GM23338 (cell line): ENCODE measurements around the gene SMYD5. TPM values are rescaled to one million over a fixed set of nuclear protein-coding genes. Genes with fewer than 3 reads are reported as not detected.

Experiments
- ATAC-seq: fragments of 200-7000 bp; cut with Tn5 transposase; 3 replicates; pipeline ENCODE4 v1.9.1; 2020
- DNase-seq: peaks from one replicate; pipeline ENCODE4 v3.0.0-alpha.2; 2015; ENCODE audit warnings: low spot score
- H2AFZ ChIP-seq: fragments of 200-600 bp; sonication (generic); 2 replicates; pipeline ENCODE4 v1.8.0; 2016; ENCODE audit warnings: antibody characterized with exemption, mild to moderate bottlenecking, moderate library complexity
- H3F3A ChIP-seq: fragments of 200-600 bp; sonication (generic); replicated peaks from 2 replicates; pipeline ENCODE4 v1.8.0; 2017; ENCODE audit warnings: antibody characterized with exemption, mixed run types, low read depth
- H3K27ac ChIP-seq: fragments of 200-600 bp; sonication (generic); 2 replicates; pipeline ENCODE4 v1.6.1; 2016; ENCODE audit warnings: low read depth
- H3K27me3 ChIP-seq: fragments of 200-600 bp; sonication (generic); 2 replicates; pipeline ENCODE4 v1.8.0; 2016; ENCODE audit warnings: mild to moderate bottlenecking, mixed run types, moderate library complexity; ENCODE audit not compliant: insufficient read depth
- H3K36me3 ChIP-seq: fragments of 200-600 bp; sonication (generic); 2 replicates; pipeline ENCODE4 v1.8.0; 2016; ENCODE audit warnings: mild to moderate bottlenecking; ENCODE audit not compliant: insufficient read depth
- H3K4me1 ChIP-seq: fragments of 200-600 bp; sonication (generic); 2 replicates; pipeline ENCODE4 v1.8.0; 2016; ENCODE audit warnings: mild to moderate bottlenecking, moderate library complexity; ENCODE audit not compliant: insufficient read depth
- H3K4me2 ChIP-seq: fragments of 200-600 bp; sonication (generic); 2 replicates; pipeline ENCODE4 v1.7.1; 2017; ENCODE audit warnings: mixed run types
- H3K4me3 ChIP-seq: fragments of 200-600 bp; sonication (generic); 2 replicates; pipeline ENCODE4 v1.6.1; 2016; ENCODE audit warnings: mixed run types
- H3K79me2 ChIP-seq: fragments of 200-600 bp; sonication (generic); replicated peaks from 2 replicates; pipeline ENCODE4 v1.8.0; 2017; ENCODE audit warnings: mild to moderate bottlenecking; ENCODE audit not compliant: insufficient read depth
- H3K9me2 ChIP-seq: fragments of 200-600 bp; sonication (generic); 2 replicates; pipeline ENCODE4 v1.8.0; 2017; ENCODE audit not compliant: insufficient read depth
- H4K20me1 ChIP-seq: fragments of 200-600 bp; sonication (generic); replicated peaks from 2 replicates; pipeline ENCODE4 v1.8.0; 2017; ENCODE audit warnings: mild to moderate bottlenecking; ENCODE audit not compliant: insufficient read depth
- H3K27ac Mint-ChIP-seq: 2 replicates; pipeline ENCODE4 v1.8.0; 2020; ENCODE audit warnings: inconsistent platforms, mild to moderate bottlenecking, moderate library complexity, mixed read lengths
- H3K27me3 Mint-ChIP-seq: 3 replicates; pipeline ENCODE4 v1.8.0; 2022; ENCODE audit warnings: low read depth, mild to moderate bottlenecking, moderate library complexity, mixed read lengths, inconsistent platforms; ENCODE audit not compliant: insufficient read depth, poor library complexity
- H3K36me3 Mint-ChIP-seq: 3 replicates; pipeline ENCODE4 v1.8.0; 2021; ENCODE audit warnings: low read depth, mild to moderate bottlenecking, inconsistent platforms, moderate library complexity, mixed read lengths
- H3K4me1 Mint-ChIP-seq: 3 replicates; pipeline ENCODE4 v1.8.0; 2020; ENCODE audit warnings: mild to moderate bottlenecking, inconsistent platforms, mixed read lengths
- H3K4me3 Mint-ChIP-seq: 3 replicates; pipeline ENCODE4 v1.8.0; 2021; ENCODE audit warnings: moderate library complexity, mild to moderate bottlenecking, inconsistent platforms, mixed read lengths
- H3K9me3 Mint-ChIP-seq: 3 replicates; pipeline ENCODE4 v1.8.0; 2020; ENCODE audit warnings: moderate library complexity, mild to moderate bottlenecking, inconsistent platforms, mixed read lengths
- CREB1 ChIP-seq: fragments of 250-450 bp; sonication (Bioruptor Pico); IDR thresholded peaks from 2 replicates; pipeline ENCODE4 v1.5.0; 2020; ENCODE audit warnings: low read depth, mild to moderate bottlenecking, moderate library complexity
- EZH2 ChIP-seq: fragments of 200-600 bp; sonication (generic); IDR thresholded peaks from one replicate; pipeline ENCODE4 v1.8.0; 2017; ENCODE audit warnings: antibody characterized with exemption, mild to moderate bottlenecking, low read depth; ENCODE audit not compliant: unreplicated experiment
- EZH2phosphoT487 ChIP-seq: fragments of 200-600 bp; sonication (generic); IDR thresholded peaks from one replicate; pipeline ENCODE4 v1.8.1; 2018; ENCODE audit warnings: antibody characterized with exemption; ENCODE audit not compliant: unreplicated experiment
- JUNB ChIP-seq: IDR thresholded peaks from one replicate; pipeline ENCODE4 v1.6.1; 2016; ENCODE audit warnings: antibody characterized with exemption; ENCODE audit not compliant: unreplicated experiment
- NANOG ChIP-seq: IDR thresholded peaks from 2 replicates; pipeline ENCODE4 v1.6.1; 2016; ENCODE audit warnings: antibody characterized with exemption, borderline replicate concordance
- POLR2AphosphoS5 ChIP-seq: IDR thresholded peaks from 2 replicates; pipeline ENCODE4 v1.6.1; 2016; ENCODE audit warnings: antibody characterized with exemption, low read depth
- STAT1 ChIP-seq: IDR thresholded peaks from one replicate; pipeline ENCODE4 v1.6.1; 2016; ENCODE audit warnings: antibody characterized with exemption; ENCODE audit not compliant: unreplicated experiment
- ZNF114 ChIP-seq: fragments of 250-450 bp; sonication (Bioruptor Pico); IDR thresholded peaks from 2 replicates; pipeline ENCODE4 v1.5.0; 2020; ENCODE audit warnings: mild to moderate bottlenecking, moderate library complexity
- ZNF331 ChIP-seq: fragments of 250-450 bp; sonication (Bioruptor Pico); IDR thresholded peaks from 2 replicates; pipeline ENCODE4 v1.5.0; 2020; ENCODE audit warnings: low read depth, mild to moderate bottlenecking, moderate library complexity
- polyA plus RNA-seq: library from polyadenylated mRNA; unstranded; fragments of >200 nt; fragmentation: Nextera tagmentation; extraction: Ambion mirVana; gene quantifications from 2 replicates; pipeline ENCODE4 v1.2.1, GENCODE V29; 2016
- total RNA-seq: library from RNA; depleted of rRNA; stranded (reverse); fragments of >200 nt; shearing (Covaris generic); gene quantifications from 2 replicates; pipeline ENCODE4 v1.2.3, GENCODE V29; 2014
- TF ChIP-seq, protein P1 (sequence below), 2 experiments: fragments of 200-600 bp in 1 of 2; sonication (generic) in 1 of 2; conservative IDR thresholded peaks; 2 replicates each; pipeline versions ENCODE4 v1.5.1 to v1.6.1; 2016 to 2017; ENCODE audit warnings: antibody characterized with exemption in 2 of 2, low read depth in 2 of 2, mild to moderate bottlenecking in 2 of 2, moderate library complexity in 1 of 2
- TF ChIP-seq, protein P2 (sequence below): fragments of 250-450 bp; sonication (Bioruptor Pico); IDR thresholded peaks from 2 replicates; pipeline ENCODE4 v1.5.0; 2020; ENCODE audit warnings: mild to moderate bottlenecking, moderate library complexity
- TF ChIP-seq, protein P3 (sequence below): IDR thresholded peaks from one replicate; pipeline ENCODE4 v1.6.1; 2018; ENCODE audit warnings: antibody characterized with exemption; ENCODE audit not compliant: unreplicated experiment
- TF ChIP-seq, protein P4 (sequence below): IDR thresholded peaks from 2 replicates; pipeline ENCODE4 v1.6.1; 2016; ENCODE audit warnings: antibody characterized with exemption

SMYD5 gene
- total and polyA plus RNA-seq, 2 experiments from 2014 or later = 20.5 to 45.8 TPM

DNA sequence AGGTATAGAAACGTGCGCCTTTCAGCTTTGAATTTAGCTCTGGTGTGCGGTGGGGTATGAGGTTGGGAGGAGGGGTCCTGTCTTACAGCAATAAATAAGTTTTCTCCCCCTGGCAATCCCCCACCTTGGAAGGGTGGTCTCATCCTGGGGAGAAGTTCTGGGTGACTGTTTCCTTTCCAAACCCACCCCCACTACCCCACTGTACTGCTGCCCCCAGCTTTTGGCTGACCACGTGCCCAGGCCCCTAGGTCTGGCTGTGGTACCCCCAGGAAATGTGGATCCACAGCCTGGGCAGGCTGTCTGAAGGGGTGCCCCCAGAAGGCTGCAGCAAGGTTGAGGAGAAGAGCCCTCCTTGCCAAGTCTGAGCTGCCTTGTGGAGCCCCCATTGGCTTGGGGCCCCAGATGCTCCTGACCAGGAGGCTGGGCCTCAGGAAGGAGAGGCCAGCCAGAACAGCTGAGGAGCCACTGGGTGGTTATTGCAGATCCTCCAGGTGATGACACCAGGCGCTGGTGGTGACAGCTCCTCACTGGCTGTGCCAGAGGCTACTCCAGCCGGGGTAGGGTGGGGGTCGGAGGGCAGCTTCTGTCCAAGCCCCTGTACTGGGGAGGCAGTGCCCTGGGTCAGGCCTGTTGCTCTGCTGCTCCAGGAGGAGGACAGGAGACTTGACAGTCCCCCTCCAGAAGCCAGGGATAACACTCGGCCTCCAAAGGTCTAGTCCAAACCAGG, 44.3 kb downstream of the SMYD5 start:
- Histone ChIP-seq H3K4me2 (no peak overlapping the region), H3K79me2 (no peaks in the 10 kb centered on the region), H3K27ac (no peak overlapping the region), H3K27me3 (no peaks in the 10 kb centered on the region), H4K20me1 (peaks cover 20% of the 10 kb centered on the region), H3K9me2 (no peaks in the 10 kb centered on the region), H2AFZ (no peak overlapping the region), H3K4me1 (peaks cover 11% of the 10 kb centered on the region), H3K36me3 (no peaks in the 10 kb centered on the region; the same call in 1 of the 2 replicates), H3F3A (peaks cover 7% of the 10 kb centered on the region; the same call in 1 of the 2 replicates), H3K4me3 (no peak overlapping the region)
- no peak for ATAC-seq
- no peak for DNase-seq
- Mint-ChIP-seq H3K4me3 (no peak overlapping the region), H3K4me1 (peaks cover 24% of the 10 kb centered on the region; the same call in 2 of the 3 replicates), H3K27me3 (peaks cover 12% of the 10 kb centered on the region), H3K36me3 (peaks cover 20% of the 10 kb centered on the region), H3K9me3 (no peaks in the 10 kb centered on the region), H3K27ac (no peak overlapping the region)
- TF ChIP-seq POLR2AphosphoS5 = no peak
- TF ChIP-seq, protein P1, sequence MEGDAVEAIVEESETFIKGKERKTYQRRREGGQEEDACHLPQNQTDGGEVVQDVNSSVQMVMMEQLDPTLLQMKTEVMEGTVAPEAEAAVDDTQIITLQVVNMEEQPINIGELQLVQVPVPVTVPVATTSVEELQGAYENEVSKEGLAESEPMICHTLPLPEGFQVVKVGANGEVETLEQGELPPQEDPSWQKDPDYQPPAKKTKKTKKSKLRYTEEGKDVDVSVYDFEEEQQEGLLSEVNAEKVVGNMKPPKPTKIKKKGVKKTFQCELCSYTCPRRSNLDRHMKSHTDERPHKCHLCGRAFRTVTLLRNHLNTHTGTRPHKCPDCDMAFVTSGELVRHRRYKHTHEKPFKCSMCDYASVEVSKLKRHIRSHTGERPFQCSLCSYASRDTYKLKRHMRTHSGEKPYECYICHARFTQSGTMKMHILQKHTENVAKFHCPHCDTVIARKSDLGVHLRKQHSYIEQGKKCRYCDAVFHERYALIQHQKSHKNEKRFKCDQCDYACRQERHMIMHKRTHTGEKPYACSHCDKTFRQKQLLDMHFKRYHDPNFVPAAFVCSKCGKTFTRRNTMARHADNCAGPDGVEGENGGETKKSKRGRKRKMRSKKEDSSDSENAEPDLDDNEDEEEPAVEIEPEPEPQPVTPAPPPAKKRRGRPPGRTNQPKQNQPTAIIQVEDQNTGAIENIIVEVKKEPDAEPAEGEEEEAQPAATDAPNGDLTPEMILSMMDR (conservative IDR thresholded peaks at IDR 0.05; ENCODE audit: low read depth in 2 of 2) = no peak
- TF ChIP-seq, protein P2, sequence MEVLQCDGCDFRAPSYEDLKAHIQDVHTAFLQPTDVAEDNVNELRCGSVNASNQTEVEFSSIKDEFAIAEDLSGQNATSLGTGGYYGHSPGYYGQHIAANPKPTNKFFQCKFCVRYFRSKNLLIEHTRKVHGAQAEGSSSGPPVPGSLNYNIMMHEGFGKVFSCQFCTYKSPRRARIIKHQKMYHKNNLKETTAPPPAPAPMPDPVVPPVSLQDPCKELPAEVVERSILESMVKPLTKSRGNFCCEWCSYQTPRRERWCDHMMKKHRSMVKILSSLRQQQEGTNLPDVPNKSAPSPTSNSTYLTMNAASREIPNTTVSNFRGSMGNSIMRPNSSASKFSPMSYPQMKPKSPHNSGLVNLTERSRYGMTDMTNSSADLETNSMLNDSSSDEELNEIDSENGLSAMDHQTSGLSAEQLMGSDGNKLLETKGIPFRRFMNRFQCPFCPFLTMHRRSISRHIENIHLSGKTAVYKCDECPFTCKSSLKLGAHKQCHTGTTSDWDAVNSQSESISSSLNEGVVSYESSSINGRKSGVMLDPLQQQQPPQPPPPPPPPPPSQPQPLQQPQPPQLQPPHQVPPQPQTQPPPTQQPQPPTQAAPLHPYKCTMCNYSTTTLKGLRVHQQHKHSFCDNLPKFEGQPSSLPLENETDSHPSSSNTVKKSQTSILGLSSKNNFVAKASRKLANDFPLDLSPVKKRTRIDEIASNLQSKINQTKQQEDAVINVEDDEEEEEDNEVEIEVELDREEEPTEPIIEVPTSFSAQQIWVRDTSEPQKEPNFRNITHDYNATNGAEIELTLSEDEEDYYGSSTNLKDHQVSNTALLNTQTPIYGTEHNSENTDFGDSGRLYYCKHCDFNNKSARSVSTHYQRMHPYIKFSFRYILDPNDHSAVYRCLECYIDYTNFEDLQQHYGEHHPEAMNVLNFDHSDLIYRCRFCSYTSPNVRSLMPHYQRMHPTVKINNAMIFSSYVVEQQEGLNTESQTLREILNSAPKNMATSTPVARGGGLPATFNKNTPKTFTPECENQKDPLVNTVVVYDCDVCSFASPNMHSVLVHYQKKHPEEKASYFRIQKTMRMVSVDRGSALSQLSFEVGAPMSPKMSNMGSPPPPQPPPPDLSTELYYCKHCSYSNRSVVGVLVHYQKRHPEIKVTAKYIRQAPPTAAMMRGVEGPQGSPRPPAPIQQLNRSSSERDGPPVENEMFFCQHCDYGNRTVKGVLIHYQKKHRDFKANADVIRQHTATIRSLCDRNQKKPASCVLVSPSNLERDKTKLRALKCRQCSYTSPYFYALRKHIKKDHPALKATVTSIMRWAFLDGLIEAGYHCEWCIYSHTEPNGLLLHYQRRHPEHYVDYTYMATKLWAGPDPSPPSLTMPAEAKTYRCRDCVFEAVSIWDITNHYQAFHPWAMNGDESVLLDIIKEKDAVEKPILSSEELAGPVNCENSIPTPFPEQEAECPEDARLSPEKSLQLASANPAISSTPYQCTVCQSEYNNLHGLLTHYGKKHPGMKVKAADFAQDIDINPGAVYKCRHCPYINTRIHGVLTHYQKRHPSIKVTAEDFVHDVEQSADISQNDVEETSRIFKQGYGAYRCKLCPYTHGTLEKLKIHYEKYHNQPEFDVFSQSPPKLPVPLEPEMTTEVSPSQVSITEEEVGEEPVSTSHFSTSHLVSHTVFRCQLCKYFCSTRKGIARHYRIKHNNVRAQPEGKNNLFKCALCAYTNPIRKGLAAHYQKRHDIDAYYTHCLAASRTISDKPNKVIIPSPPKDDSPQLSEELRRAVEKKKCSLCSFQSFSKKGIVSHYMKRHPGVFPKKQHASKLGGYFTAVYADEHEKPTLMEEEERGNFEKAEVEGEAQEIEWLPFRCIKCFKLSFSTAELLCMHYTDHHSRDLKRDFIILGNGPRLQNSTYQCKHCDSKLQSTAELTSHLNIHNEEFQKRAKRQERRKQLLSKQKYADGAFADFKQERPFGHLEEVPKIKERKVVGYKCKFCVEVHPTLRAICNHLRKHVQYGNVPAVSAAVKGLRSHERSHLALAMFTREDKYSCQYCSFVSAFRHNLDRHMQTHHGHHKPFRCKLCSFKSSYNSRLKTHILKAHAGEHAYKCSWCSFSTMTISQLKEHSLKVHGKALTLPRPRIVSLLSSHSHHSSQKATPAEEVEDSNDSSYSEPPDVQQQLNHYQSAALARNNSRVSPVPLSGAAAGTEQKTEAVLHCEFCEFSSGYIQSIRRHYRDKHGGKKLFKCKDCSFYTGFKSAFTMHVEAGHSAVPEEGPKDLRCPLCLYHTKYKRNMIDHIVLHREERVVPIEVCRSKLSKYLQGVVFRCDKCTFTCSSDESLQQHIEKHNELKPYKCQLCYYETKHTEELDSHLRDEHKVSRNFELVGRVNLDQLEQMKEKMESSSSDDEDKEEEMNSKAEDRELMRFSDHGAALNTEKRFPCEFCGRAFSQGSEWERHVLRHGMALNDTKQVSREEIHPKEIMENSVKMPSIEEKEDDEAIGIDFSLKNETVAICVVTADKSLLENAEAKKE (CRISPR knock-in tag) = no peak
- TF ChIP-seq CREB1 = no peak
- no peak for TF ChIP-seq JUNB
- TF ChIP-seq ZNF114 (CRISPR knock-in tag) = no peak
- TF ChIP-seq STAT1 = no peak
- TF ChIP-seq EZH2phosphoT487 = no peak
- no peak for TF ChIP-seq NANOG
- TF ChIP-seq EZH2 = no peak
- TF ChIP-seq, protein P3, sequence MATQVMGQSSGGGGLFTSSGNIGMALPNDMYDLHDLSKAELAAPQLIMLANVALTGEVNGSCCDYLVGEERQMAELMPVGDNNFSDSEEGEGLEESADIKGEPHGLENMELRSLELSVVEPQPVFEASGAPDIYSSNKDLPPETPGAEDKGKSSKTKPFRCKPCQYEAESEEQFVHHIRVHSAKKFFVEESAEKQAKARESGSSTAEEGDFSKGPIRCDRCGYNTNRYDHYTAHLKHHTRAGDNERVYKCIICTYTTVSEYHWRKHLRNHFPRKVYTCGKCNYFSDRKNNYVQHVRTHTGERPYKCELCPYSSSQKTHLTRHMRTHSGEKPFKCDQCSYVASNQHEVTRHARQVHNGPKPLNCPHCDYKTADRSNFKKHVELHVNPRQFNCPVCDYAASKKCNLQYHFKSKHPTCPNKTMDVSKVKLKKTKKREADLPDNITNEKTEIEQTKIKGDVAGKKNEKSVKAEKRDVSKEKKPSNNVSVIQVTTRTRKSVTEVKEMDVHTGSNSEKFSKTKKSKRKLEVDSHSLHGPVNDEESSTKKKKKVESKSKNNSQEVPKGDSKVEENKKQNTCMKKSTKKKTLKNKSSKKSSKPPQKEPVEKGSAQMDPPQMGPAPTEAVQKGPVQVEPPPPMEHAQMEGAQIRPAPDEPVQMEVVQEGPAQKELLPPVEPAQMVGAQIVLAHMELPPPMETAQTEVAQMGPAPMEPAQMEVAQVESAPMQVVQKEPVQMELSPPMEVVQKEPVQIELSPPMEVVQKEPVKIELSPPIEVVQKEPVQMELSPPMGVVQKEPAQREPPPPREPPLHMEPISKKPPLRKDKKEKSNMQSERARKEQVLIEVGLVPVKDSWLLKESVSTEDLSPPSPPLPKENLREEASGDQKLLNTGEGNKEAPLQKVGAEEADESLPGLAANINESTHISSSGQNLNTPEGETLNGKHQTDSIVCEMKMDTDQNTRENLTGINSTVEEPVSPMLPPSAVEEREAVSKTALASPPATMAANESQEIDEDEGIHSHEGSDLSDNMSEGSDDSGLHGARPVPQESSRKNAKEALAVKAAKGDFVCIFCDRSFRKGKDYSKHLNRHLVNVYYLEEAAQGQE = no peak
- TF ChIP-seq ZNF331 = no peak
- TF ChIP-seq, protein P4, sequence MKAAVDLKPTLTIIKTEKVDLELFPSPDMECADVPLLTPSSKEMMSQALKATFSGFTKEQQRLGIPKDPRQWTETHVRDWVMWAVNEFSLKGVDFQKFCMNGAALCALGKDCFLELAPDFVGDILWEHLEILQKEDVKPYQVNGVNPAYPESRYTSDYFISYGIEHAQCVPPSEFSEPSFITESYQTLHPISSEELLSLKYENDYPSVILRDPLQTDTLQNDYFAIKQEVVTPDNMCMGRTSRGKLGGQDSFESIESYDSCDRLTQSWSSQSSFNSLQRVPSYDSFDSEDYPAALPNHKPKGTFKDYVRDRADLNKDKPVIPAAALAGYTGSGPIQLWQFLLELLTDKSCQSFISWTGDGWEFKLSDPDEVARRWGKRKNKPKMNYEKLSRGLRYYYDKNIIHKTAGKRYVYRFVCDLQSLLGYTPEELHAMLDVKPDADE = no peak
